GM12872 (cell line): ENCODE data around the gene TTR.

Experiments
- CTCF ChIP-seq: IDR thresholded peaks from 3 replicates; pipeline ENCODE4 v1.5.1; 2011; ENCODE audit warnings: low read depth, mild to moderate bottlenecking, low read length, moderate library complexity; ENCODE audit not compliant: insufficient read depth

TTR gene

GRCh38 chr18:31591628-31592027 lies at the start of gene TTR:
Gene TTR (plus strand): TSS chr18:31591877. CDS start chr18:31591903, 26 bp downstream.
- no peak for TF ChIP-seq CTCF

GRCh38 chr18:31546476-31546875 lies 45.2 kb upstream of the TTR start:
- no peak for TF ChIP-seq CTCF

DNA sequence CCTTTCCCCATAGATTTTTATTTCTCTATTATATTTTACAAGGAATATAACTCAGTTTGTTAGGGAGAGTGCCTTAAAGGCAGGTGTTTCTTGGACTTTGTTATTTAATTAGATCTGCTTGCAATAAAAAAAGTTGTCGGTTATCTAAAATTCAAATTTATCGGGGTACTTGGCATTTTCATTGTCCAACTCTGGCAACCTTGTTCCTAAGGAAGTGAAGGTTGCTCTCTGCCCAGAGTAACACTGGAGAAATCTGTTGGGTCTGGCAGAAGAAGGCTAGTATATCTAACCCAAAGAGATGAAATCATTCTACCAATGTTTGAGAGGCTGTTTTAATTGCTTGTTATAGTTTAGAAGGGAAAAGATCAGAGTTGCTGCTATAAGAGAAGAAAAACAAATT lies 42.8 kb upstream of the TTR start:
- TF ChIP-seq CTCF, result no peak

- TF ChIP-seq CTCF, result no peak
Observed at GRCh38 chr18:31549416-31549815, 42.3 kb upstream of the TTR start.

- TF ChIP-seq CTCF, result no peak
Observed at GRCh38 chr18:31551883-31552282, 39.8 kb upstream of the TTR start.

- 0 out of 3 replicates have a peak, but pooled peaks have one; percentile 19 for TF ChIP-seq CTCF
Observed at GRCh38 chr18:31553800-31554199, 37.9 kb upstream of the TTR start.

GRCh38 chr18:31554776-31555175 lies 36.9 kb upstream of the TTR start:
- TF ChIP-seq CTCF, result no peak
